Naive thymus-derived CD4-positive, alpha-beta T cell (primary cell): ENCODE data around the gene CDH18. TPM values are rescaled to one million over a fixed set of nuclear protein-coding genes. Genes with fewer than 3 reads are reported as not detected.

Experiments used
- ATAC-seq: fragments of 150-1000 bp; cut with Tn5 transposase; 2 replicates; pipeline ENCODE4 v1.10.0; 2021; ENCODE audit warnings: mild to moderate bottlenecking, moderate library complexity
- CTCF ChIA-PET: fragments of 350-600 bp; sonication (Branson Sonifier 250); formaldehyde crosslinking; loops from one replicate; lab custom pipeline; 2021; ENCODE audit warnings: antibody characterized with exemption; lab: Charles Lee
- POLR2A ChIA-PET: fragments of 350-600 bp; sonication (Branson Sonifier 250); formaldehyde crosslinking; loops from one replicate; lab custom pipeline; 2021; ENCODE audit warnings: antibody characterized with exemption, inconsistent platforms; lab: Charles Lee
- DNase-seq, 9 donors: peaks; one replicate each; pipeline versions ENCODE4 v3.0.0 to v3.0.0-alpha.2; 2020 to 2022; ENCODE audit warnings: mixed read lengths in 1 of 9
- H3K27ac ChIP-seq: one replicate; pipeline ENCODE4 v1.7.0; 2013; ENCODE audit warnings: mild to moderate bottlenecking, low read depth, low read length, moderate library complexity
- H3K27me3 ChIP-seq, 2 donors: one replicate each; pipeline ENCODE4 v1.7.0; 2013; ENCODE audit warnings: low read length in 2 of 2, mild to moderate bottlenecking in 2 of 2, moderate library complexity in 2 of 2; ENCODE audit not compliant: control insufficient read depth in 2 of 2, insufficient read depth in 2 of 2
- H3K36me3 ChIP-seq, 3 experiments: 1 replicate in 2 of 3; 2 replicates in 1 of 3; pipeline ENCODE4 v1.7.0; 2013; ENCODE audit warnings: low read length in 3 of 3, mild to moderate bottlenecking in 3 of 3, moderate library complexity in 1 of 3; ENCODE audit not compliant: insufficient read depth in 3 of 3, control insufficient read depth in 2 of 3
- H3K4me1 ChIP-seq, 2 donors: one replicate each; pipeline ENCODE4 v1.7.0; 2013; ENCODE audit warnings: low read length in 2 of 2, mild to moderate bottlenecking in 2 of 2, moderate library complexity in 1 of 2; ENCODE audit not compliant: control insufficient read depth in 2 of 2, insufficient read depth in 2 of 2
- H3K4me3 ChIP-seq: 2 replicates; pipeline ENCODE4 v1.7.0; 2013; ENCODE audit warnings: mild to moderate bottlenecking, low read length
- H3K9me3 ChIP-seq, 3 experiments: 1 replicate in 2 of 3; 2 replicates in 1 of 3; pipeline ENCODE4 v1.7.0; 2013; ENCODE audit warnings: low read length in 3 of 3; ENCODE audit not compliant: control insufficient read depth in 2 of 3
- H3K27ac Mint-ChIP-seq, 9 donors: one replicate each; pipeline ENCODE4 v1.8.0; 2020 to 2022; ENCODE audit warnings: mixed read lengths in 9 of 9, mild to moderate bottlenecking in 8 of 9, moderate library complexity in 5 of 9, inconsistent platforms in 2 of 9
- H3K27me3 Mint-ChIP-seq, 5 donors: one replicate each; pipeline ENCODE4 v1.8.0; 2021 to 2022; ENCODE audit warnings: mixed read lengths in 5 of 5, mild to moderate bottlenecking in 1 of 5
- H3K36me3 Mint-ChIP-seq, 5 donors: one replicate each; pipeline ENCODE4 v1.8.0; 2020 to 2022; ENCODE audit warnings: mixed read lengths in 5 of 5, mild to moderate bottlenecking in 3 of 5, inconsistent platforms in 1 of 5
- H3K4me1 Mint-ChIP-seq, 7 donors: one replicate each; pipeline ENCODE4 v1.8.0; 2020 to 2022; ENCODE audit warnings: mixed read lengths in 7 of 7, mild to moderate bottlenecking in 3 of 7, inconsistent platforms in 1 of 7
- H3K4me3 Mint-ChIP-seq, 10 donors: one replicate each; pipeline ENCODE4 v1.8.0; 2020 to 2022; ENCODE audit warnings: mild to moderate bottlenecking in 10 of 10, mixed read lengths in 10 of 10, moderate library complexity in 6 of 10, inconsistent platforms in 2 of 10
- H3K9me3 Mint-ChIP-seq, 11 donors: one replicate each; pipeline ENCODE4 v1.8.0; 2020 to 2022; ENCODE audit warnings: mixed read lengths in 11 of 11, mild to moderate bottlenecking in 4 of 11, inconsistent platforms in 1 of 11, moderate library complexity in 1 of 11
- intact Hi-C, 2 donors: fragments of 100-400 bp; cut with micrococcal nuclease; formaldehyde crosslinking; loops; one replicate each; pipeline ENCODE4 v1.15.1; 2023
- polyA plus RNA-seq, 2 donors: library from polyadenylated mRNA; unstranded; fragments of 300-500 nt; fragmentation: Illumina TruSeq; gene quantifications; one replicate each; pipeline ENCODE4 v1.2.3, GENCODE V29; 2021
- total RNA-seq, 6 experiments: library from RNA in 5 of 6; stranded (reverse) in 5 of 6; gene quantifications; 1 replicate in 5 of 6; 2 replicates in 1 of 6; pipeline ENCODE4 v1.2.3 and lab custom pipeline; 2021 to 2026

The CDH18 gene
- total and polyA plus RNA-seq, 7 experiments from 2014 or later, result not detected

- Histone ChIP-seq H3K4me3 (no peak overlapping the region), H3K9me3 (no peaks in the 10 kb centered on the region), H3K27ac (no peak overlapping the region), H3K4me1 (no peaks in the 10 kb centered on the region), H3K36me3 (no peaks in the 10 kb centered on the region), H3K27me3 (no peaks in the 10 kb centered on the region)
- Mint-ChIP-seq H3K9me3 (peaks cover 0 to 29% (median 10%) of the 10 kb centered on the region in 11 donors), H3K4me1 (no peaks in the 10 kb centered on the region), H3K27ac (no peak overlapping the region), H3K27me3 (no peaks in the 10 kb centered on the region), H3K36me3 (no peaks in the 10 kb centered on the region), H3K4me3 (no peak overlapping the region)
- intact Hi-C loops, result no loop called here
- ATAC-seq, result no peak
- CTCF ChIA-PET, result no interaction called here
- POLR2A ChIA-PET, result no interaction called here
- DNase-seq, result no peak
These were observed 234.4 kb downstream of the CDH18 start for GRCh38 chr5:19753579-19753978.

- ATAC-seq (no peak), DNase-seq (no peak)
- Mint-ChIP-seq H3K27me3 (no peaks in the 10 kb centered on the region), H3K4me3 (no peak overlapping the region), H3K4me1 (no peaks in the 10 kb centered on the region), H3K36me3 (no peaks in the 10 kb centered on the region), H3K9me3 (peaks cover 0 to 24% (median 6%) of the 10 kb centered on the region in 11 donors), H3K27ac (no peak overlapping the region)
- POLR2A ChIA-PET, result no interaction called here
- CTCF ChIA-PET, result no interaction called here
- H3K27ac ChIP-seq, result no peak overlapping the region
- H3K4me3 ChIP-seq, result no peak overlapping the region
- intact Hi-C loops, result no loop called here
- H3K36me3 ChIP-seq, result no peaks in the 10 kb centered on the region
- no peaks in the 10 kb centered on the region for H3K4me1 ChIP-seq
- H3K27me3 ChIP-seq, result no peaks in the 10 kb centered on the region
- H3K9me3 ChIP-seq, result no peaks in the 10 kb centered on the region
These were observed 236.7 kb downstream of the CDH18 start for GRCh38 chr5:19751326-19751725.

DNA sequence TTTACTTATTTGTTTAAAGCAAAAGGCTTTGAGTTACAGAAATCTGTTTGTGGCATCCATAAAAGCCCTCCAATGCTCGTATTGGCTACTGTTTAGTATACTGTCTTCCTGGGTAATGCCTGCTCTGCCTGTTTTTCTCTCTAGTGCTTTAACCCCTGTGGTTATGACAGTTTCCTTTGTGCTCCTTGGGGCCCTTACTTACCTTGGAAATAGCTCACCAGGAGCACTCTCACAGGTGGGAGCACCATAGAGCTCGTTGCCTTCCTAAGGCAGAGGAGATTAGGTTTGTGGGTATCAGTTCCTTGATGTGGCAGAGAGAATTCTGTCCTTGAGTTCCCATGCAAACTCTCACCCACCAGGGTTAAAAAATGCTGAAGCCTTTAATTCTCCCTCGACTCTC, 242.8 kb downstream of the CDH18 start:
- ChIA-PET CTCF (no interaction called here), POLR2A (no interaction called here)
- intact Hi-C loops, result no loop called here
- Mint-ChIP-seq H3K9me3 (peaks cover 0 to 13% (median 0%) of the 10 kb centered on the region in 11 donors), H3K27me3 (no peaks in the 10 kb centered on the region), H3K27ac (no peak overlapping the region), H3K36me3 (no peaks in the 10 kb centered on the region), H3K4me1 (no peaks in the 10 kb centered on the region), H3K4me3 (no peak overlapping the region)
- Histone ChIP-seq H3K9me3 (no peaks in the 10 kb centered on the region), H3K36me3 (no peaks in the 10 kb centered on the region), H3K27me3 (no peaks in the 10 kb centered on the region), H3K4me1 (no peaks in the 10 kb centered on the region), H3K27ac (no peak overlapping the region), H3K4me3 (no peak overlapping the region)
- no peak for DNase-seq
- ATAC-seq, result no peak

DNA sequence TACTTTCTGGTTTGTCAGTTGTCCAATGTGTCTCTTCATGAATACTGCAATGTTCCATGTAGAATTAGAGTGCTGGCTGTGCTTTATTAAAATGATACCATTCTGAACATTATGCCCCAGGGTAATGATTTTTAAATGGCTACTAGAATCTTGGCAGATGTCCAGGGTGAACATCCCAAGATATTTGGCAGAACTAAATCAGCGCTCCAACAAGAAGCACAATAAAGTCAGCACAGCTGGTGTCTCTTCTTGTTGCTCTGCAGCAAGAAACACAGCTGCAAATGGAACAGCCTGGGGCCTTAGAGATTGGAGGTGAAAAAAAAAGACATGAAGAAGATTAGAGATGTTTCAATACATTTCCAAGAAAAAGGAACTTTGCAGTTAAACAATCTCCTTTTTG, 248.3 kb downstream of the CDH18 start:
- no peak for ATAC-seq
- Mint-ChIP-seq H3K27ac (no peak overlapping the region), H3K36me3 (peaks cover 0 to 4% (median 0%) of the 10 kb centered on the region in 5 donors), H3K27me3 (no peaks in the 10 kb centered on the region), H3K4me1 (no peaks in the 10 kb centered on the region), H3K9me3 (peaks cover 0 to 14% (median 5%) of the 10 kb centered on the region in 11 donors), H3K4me3 (no peak overlapping the region)
- Histone ChIP-seq H3K9me3 (no peaks in the 10 kb centered on the region), H3K27me3 (no peaks in the 10 kb centered on the region), H3K36me3 (no peaks in the 10 kb centered on the region), H3K4me1 (no peaks in the 10 kb centered on the region), H3K4me3 (no peak overlapping the region), H3K27ac (no peak overlapping the region)
- POLR2A ChIA-PET, result no interaction called here
- DNase-seq, result no peak
- CTCF ChIA-PET, result no interaction called here
- intact Hi-C loops, result no loop called here

GRCh38 chr5:19734776-19735175, 253.2 kb downstream of the CDH18 start:
- Histone ChIP-seq H3K4me3 (no peak overlapping the region), H3K36me3 (no peaks in the 10 kb centered on the region), H3K27ac (no peak overlapping the region), H3K4me1 (no peaks in the 10 kb centered on the region), H3K27me3 (no peaks in the 10 kb centered on the region), H3K9me3 (peaks cover 0 to 7% (median 0%) of the 10 kb centered on the region in 3 experiments)
- H3K27me3 Mint-ChIP-seq, result no peaks in the 10 kb centered on the region
- peaks cover 0 to 23% (median 12%) of the 10 kb centered on the region in 11 donors for H3K9me3 Mint-ChIP-seq
- intact Hi-C loops, result no loop called here
- H3K27ac Mint-ChIP-seq, result no peak overlapping the region
- peaks cover 0 to 4% (median 0%) of the 10 kb centered on the region in 5 donors for H3K36me3 Mint-ChIP-seq
- DNase-seq (no peak), ATAC-seq (no peak)
- ChIA-PET CTCF (no interaction called here), POLR2A (no interaction called here)
- H3K4me3 Mint-ChIP-seq, result no peak overlapping the region
- peaks cover 0 to 1% (median 0%) of the 10 kb centered on the region in 7 donors for H3K4me1 Mint-ChIP-seq

GRCh38 chr5:19733612-19734495, 254.1 kb downstream of the CDH18 start:
- peaks cover 0 to 1% (median 0%) of the 10 kb centered on the region in 7 donors for H3K4me1 Mint-ChIP-seq
- DNase-seq (no peak), ATAC-seq (no peak)
- no peaks in the 10 kb centered on the region for H3K36me3 ChIP-seq
- no peak overlapping the region for H3K27ac Mint-ChIP-seq
- H3K27me3 Mint-ChIP-seq, result no peaks in the 10 kb centered on the region
- H3K4me1 ChIP-seq, result no peaks in the 10 kb centered on the region
- H3K36me3 Mint-ChIP-seq, result peaks cover 0 to 4% (median 0%) of the 10 kb centered on the region in 5 donors
- H3K4me3 Mint-ChIP-seq, result no peak overlapping the region
- POLR2A ChIA-PET, result no interaction called here
- no peak overlapping the region for H3K4me3 ChIP-seq
- no peaks in the 10 kb centered on the region for H3K27me3 ChIP-seq
- CTCF ChIA-PET, result no interaction called here
- H3K27ac ChIP-seq, result no peak overlapping the region
- H3K9me3 ChIP-seq, result peaks cover 0 to 7% (median 0%) of the 10 kb centered on the region in 3 experiments
- intact Hi-C loops, result no loop called here
- peaks cover 0 to 24% (median 12%) of the 10 kb centered on the region in 11 donors for H3K9me3 Mint-ChIP-seq

- CTCF ChIA-PET, result no interaction called here
- H3K27me3 Mint-ChIP-seq, result no peaks in the 10 kb centered on the region
- peaks cover 0 to 1% (median 0%) of the 10 kb centered on the region in 7 donors for H3K4me1 Mint-ChIP-seq
- no peak overlapping the region for H3K27ac ChIP-seq
- no peak overlapping the region for H3K27ac Mint-ChIP-seq
- peaks cover 0 to 4% (median 0%) of the 10 kb centered on the region in 3 experiments for H3K9me3 ChIP-seq
- POLR2A ChIA-PET, result no interaction called here
- ATAC-seq (no peak), DNase-seq (no peak)
- no peaks in the 10 kb centered on the region for H3K36me3 ChIP-seq
- H3K4me3 Mint-ChIP-seq, result no peak overlapping the region
- H3K9me3 Mint-ChIP-seq, result peaks cover 0 to 21% (median 8%) of the 10 kb centered on the region in 11 donors
- H3K4me3 ChIP-seq, result no peak overlapping the region
- H3K27me3 ChIP-seq, result no peaks in the 10 kb centered on the region
- H3K4me1 ChIP-seq, result no peaks in the 10 kb centered on the region
- intact Hi-C loops, result no loop called here
- H3K36me3 Mint-ChIP-seq, result no peaks in the 10 kb centered on the region
These were observed 259.4 kb downstream of the CDH18 start for GRCh38 chr5:19728571-19728970.
